HepG2 (cell line): ENCODE measurements around the gene SNX9.

Experiments
- HNF1A ChIP-seq, 2 experiments: sonication (generic) in 1 of 2; formaldehyde crosslinking in 1 of 2; IDR thresholded peaks; 2 replicates each; pipeline versions ENCODE4 v1.4.0 to v1.6.1; 2016 to 2020; ENCODE audit warnings: borderline replicate concordance in 1 of 2, low read depth in 1 of 2, mild to moderate bottlenecking in 1 of 2, missing genetic modification reagents in 1 of 2
- JUN ChIP-seq: sonication (generic); formaldehyde crosslinking; IDR thresholded peaks from 2 replicates; pipeline ENCODE4 v1.4.0; 2020; ENCODE audit warnings: mild to moderate bottlenecking, missing genetic modification reagents
- MTA3 ChIP-seq: sonication (generic); formaldehyde crosslinking; IDR thresholded peaks from 2 replicates; pipeline ENCODE4 v1.4.0; 2020; ENCODE audit warnings: missing genetic modification reagents
- NR3C1 ChIP-seq: sonication (generic); formaldehyde crosslinking; IDR thresholded peaks from 2 replicates; pipeline ENCODE4 v1.4.0; 2020; ENCODE audit warnings: missing genetic modification reagents
- POLR2AphosphoS5 ChIP-seq: IDR thresholded peaks from 2 replicates; pipeline ENCODE4 v1.6.1; 2012; ENCODE audit warnings: low read depth, low read length
- RXRA ChIP-seq: sonication (generic); formaldehyde crosslinking; IDR thresholded peaks from 2 replicates; pipeline ENCODE4 v1.5.1; 2020; ENCODE audit warnings: missing genetic modification reagents
- SATB2 ChIP-seq: sonication (generic); formaldehyde crosslinking; IDR thresholded peaks from 2 replicates; pipeline ENCODE4 v1.5.0; 2020; ENCODE audit warnings: missing genetic modification reagents
- TCF7 ChIP-seq: sonication (generic); IDR thresholded peaks from 2 replicates; pipeline ENCODE4 v1.6.1; 2016; ENCODE audit warnings: antibody characterized with exemption, low read depth
- ZNF362 ChIP-seq: sonication (generic); formaldehyde crosslinking; IDR thresholded peaks from 2 replicates; pipeline ENCODE4 v1.4.0; 2020; ENCODE audit warnings: missing genetic modification reagents, mild to moderate bottlenecking, borderline replicate concordance
- TF ChIP-seq, protein P1 (sequence below): IDR thresholded peaks from 2 replicates; pipeline ENCODE4 v1.6.1; 2016
- TF ChIP-seq, protein P2 (sequence below): sonication (generic); formaldehyde crosslinking; conservative IDR thresholded peaks from 2 replicates; pipeline ENCODE4 v1.8.0; 2022; ENCODE audit warnings: low read depth, missing genetic modification reagents
- TF ChIP-seq, protein P3 (sequence below): sonication (generic); formaldehyde crosslinking; IDR thresholded peaks from 2 replicates; pipeline ENCODE4 v1.5.0; 2020; ENCODE audit warnings: mild to moderate bottlenecking, missing genetic modification reagents, moderate library complexity

DNA sequence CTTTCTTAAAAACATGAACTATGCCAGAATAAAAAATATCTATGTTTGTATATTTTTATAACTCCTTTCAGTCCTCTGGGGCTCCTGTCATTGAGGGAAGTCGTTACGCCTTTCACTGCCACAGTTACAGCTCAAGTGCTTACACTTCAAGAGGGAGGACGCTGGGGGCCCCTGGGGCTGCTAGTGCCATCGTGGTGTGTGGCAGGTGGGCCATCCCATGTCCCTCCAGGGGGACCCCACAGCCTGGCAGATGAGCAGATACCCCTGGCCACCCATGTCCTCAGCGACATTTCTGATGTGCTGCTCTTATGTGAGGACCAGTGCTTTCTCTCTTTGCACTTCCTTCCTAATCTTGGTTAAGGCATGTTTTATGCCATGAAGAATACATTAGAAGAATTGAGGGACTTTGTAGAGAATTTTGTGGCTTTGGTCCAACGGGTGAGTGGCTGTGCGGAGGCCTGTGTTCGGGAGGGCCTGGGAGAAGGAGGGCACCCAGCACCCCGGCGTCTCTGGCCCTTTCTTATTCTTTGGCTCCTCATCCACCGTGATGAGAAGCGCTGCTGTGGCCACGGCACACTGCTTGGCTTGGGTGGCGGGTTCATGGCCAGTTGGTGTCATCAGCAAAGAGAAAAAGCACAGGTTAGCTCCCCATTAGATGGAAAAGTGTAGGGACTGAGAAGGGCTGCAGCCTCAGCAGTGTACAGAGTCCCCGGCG is 120.4 kb downstream of the SNX9 start:
- TF ChIP-seq POLR2AphosphoS5 = no peak
- TF ChIP-seq MTA3 (CRISPR knock-in tag) = no peak
- TF ChIP-seq RXRA (CRISPR knock-in tag) = no peak
- TF ChIP-seq TCF7 = no peak
- no peak for TF ChIP-seq HNF1A (IDR thresholded peaks at IDR 0.05; ENCODE audit: low read depth)
- no peak for TF ChIP-seq HNF1A (CRISPR knock-in tag; IDR thresholded peaks at IDR 0.05; ENCODE audit: borderline replicate concordance)
- no peak for TF ChIP-seq JUN (CRISPR knock-in tag)
- TF ChIP-seq, protein P1, sequence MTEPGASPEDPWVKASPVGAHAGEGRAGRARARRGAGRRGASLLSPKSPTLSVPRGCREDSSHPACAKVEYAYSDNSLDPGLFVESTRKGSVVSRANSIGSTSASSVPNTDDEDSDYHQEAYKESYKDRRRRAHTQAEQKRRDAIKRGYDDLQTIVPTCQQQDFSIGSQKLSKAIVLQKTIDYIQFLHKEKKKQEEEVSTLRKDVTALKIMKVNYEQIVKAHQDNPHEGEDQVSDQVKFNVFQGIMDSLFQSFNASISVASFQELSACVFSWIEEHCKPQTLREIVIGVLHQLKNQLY (CRISPR knock-in tag) = no peak
- TF ChIP-seq, protein P2, sequence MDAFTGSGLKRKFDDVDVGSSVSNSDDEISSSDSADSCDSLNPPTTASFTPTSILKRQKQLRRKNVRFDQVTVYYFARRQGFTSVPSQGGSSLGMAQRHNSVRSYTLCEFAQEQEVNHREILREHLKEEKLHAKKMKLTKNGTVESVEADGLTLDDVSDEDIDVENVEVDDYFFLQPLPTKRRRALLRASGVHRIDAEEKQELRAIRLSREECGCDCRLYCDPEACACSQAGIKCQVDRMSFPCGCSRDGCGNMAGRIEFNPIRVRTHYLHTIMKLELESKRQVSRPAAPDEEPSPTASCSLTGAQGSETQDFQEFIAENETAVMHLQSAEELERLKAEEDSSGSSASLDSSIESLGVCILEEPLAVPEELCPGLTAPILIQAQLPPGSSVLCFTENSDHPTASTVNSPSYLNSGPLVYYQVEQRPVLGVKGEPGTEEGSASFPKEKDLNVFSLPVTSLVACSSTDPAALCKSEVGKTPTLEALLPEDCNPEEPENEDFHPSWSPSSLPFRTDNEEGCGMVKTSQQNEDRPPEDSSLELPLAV = no peak
- no peak for TF ChIP-seq NR3C1
- TF ChIP-seq, protein P3, sequence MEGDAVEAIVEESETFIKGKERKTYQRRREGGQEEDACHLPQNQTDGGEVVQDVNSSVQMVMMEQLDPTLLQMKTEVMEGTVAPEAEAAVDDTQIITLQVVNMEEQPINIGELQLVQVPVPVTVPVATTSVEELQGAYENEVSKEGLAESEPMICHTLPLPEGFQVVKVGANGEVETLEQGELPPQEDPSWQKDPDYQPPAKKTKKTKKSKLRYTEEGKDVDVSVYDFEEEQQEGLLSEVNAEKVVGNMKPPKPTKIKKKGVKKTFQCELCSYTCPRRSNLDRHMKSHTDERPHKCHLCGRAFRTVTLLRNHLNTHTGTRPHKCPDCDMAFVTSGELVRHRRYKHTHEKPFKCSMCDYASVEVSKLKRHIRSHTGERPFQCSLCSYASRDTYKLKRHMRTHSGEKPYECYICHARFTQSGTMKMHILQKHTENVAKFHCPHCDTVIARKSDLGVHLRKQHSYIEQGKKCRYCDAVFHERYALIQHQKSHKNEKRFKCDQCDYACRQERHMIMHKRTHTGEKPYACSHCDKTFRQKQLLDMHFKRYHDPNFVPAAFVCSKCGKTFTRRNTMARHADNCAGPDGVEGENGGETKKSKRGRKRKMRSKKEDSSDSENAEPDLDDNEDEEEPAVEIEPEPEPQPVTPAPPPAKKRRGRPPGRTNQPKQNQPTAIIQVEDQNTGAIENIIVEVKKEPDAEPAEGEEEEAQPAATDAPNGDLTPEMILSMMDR (CRISPR knock-in tag) = no peak
- TF ChIP-seq ZNF362 (CRISPR knock-in tag) = no peak
- TF ChIP-seq SATB2 (CRISPR knock-in tag) = no peak
